A673 (cell line): Measurements from ENCODE around the gene CHCHD6. TPM values are rescaled to one million over a fixed set of nuclear protein-coding genes. Genes with fewer than 3 reads are reported as not detected.

Source experiments
- BruUV-seq: library from RNA; stranded (reverse); fragments of 400-500 nt; replicated peaks from 2 replicates; lab custom pipeline; 2021; lab: Mats Ljungman, UMichigan
- CTCF ChIA-PET: fragments of 300-600 bp; sonication (Branson Sonifier 250); formaldehyde crosslinking; loops from one replicate; lab custom pipeline; 2022; ENCODE audit warnings: antibody characterized with exemption; lab: Charles Lee
- POLR2A ChIA-PET: fragments of 300-600 bp; sonication (Branson Sonifier 250); formaldehyde crosslinking; loops from one replicate; lab custom pipeline; 2022; ENCODE audit warnings: antibody characterized with exemption; ENCODE audit not compliant: low non-redundant PET; lab: Charles Lee
- DNase-seq: peaks from one replicate; pipeline ENCODE4 v3.0.0-alpha.2; 2015; ENCODE audit warnings: low spot score
- H3K27ac ChIP-seq: fragments of 200-600 bp; sonication (generic); 2 replicates; pipeline ENCODE4 v1.5.1; 2016; ENCODE audit warnings: mixed run types, low read depth, mild to moderate bottlenecking, mixed read lengths, antibody characterized with exemption, low read length; ENCODE audit not compliant: poor library complexity, severe bottlenecking
- H3K27me3 ChIP-seq: fragments of 200-600 bp; sonication (generic); replicated peaks from 2 replicates; pipeline ENCODE4 v1.6.1; 2017; ENCODE audit warnings: mixed run types, low read depth, mild to moderate bottlenecking, mixed read lengths, antibody characterized with exemption, low read length; ENCODE audit not compliant: insufficient read depth, poor library complexity
- H3K36me3 ChIP-seq: fragments of 200-600 bp; sonication (generic); 2 replicates; pipeline ENCODE4 v1.6.1; 2016; ENCODE audit warnings: mixed run types, mild to moderate bottlenecking, mixed read lengths, antibody characterized with exemption, low read length; ENCODE audit not compliant: insufficient read depth, poor library complexity, severe bottlenecking
- H3K4me1 ChIP-seq: fragments of 200-600 bp; sonication (generic); 2 replicates; pipeline ENCODE4 v1.6.1; 2017; ENCODE audit warnings: mixed run types, mild to moderate bottlenecking, mixed read lengths, antibody characterized with exemption, low read length; ENCODE audit not compliant: insufficient read depth, poor library complexity, severe bottlenecking
- H3K4me3 ChIP-seq: fragments of 200-600 bp; sonication (generic); 2 replicates; pipeline ENCODE4 v1.5.1; 2016; ENCODE audit warnings: low read depth, mixed run types, mild to moderate bottlenecking, mixed read lengths, low read length; ENCODE audit not compliant: poor library complexity, severe bottlenecking
- H3K9me3 ChIP-seq: fragments of 200-600 bp; sonication (generic); 2 replicates; pipeline ENCODE4 v1.6.1; 2016; ENCODE audit warnings: mixed run types, low read depth, mild to moderate bottlenecking, mixed read lengths, antibody characterized with exemption, low read length; ENCODE audit not compliant: poor library complexity, severe bottlenecking
- EZH2 ChIP-seq: fragments of 200-600 bp; sonication (generic); IDR thresholded peaks from 2 replicates; pipeline ENCODE4 v1.6.1; 2017; ENCODE audit warnings: borderline replicate concordance, low read depth, mild to moderate bottlenecking, mixed read lengths, antibody characterized with exemption, low read length; ENCODE audit not compliant: poor library complexity, severe bottlenecking
- intact Hi-C: fragments of 100-400 bp; cut with micrococcal nuclease; formaldehyde crosslinking; loops from one replicate; pipeline ENCODE4 v1.10.0; 2022; ENCODE audit not compliant: unreplicated experiment
- total RNA-seq: library from RNA; stranded (reverse); gene quantifications from 2 replicates; pipeline ENCODE4 v1.2.3, GENCODE V29; 2021
- TF ChIP-seq, protein P1 (sequence below): fragments of 300-800, 200-600 bp; sonication (generic); conservative IDR thresholded peaks from 2 replicates; pipeline ENCODE4 v1.5.1; 2017; ENCODE audit warnings: low read depth, mild to moderate bottlenecking, antibody characterized with exemption, low read length, moderate library complexity, mixed read lengths

CHCHD6 gene
- total RNA-seq, 1 experiment from 2014 or later: 23.3 TPM

DNA sequence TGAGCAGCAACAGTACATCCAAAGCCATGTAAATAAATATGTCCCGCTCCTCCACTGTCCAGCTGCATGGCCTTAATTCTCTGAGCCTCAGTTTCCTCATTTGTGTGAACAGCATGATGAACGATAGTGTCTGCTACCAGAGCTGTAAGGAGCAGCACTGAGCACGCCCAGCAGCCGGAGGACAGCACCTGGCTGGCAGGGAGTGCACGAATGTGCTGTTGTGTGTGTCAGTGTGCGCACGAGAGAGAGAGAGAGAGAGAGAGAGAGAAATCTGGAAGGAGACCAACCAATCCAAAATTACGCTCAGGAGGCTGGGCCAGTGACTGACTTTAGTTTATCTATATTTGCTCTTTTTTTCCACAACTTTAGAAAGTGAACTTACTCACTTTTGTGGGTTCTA is 252.3 kb downstream of the CHCHD6 start:
- POLR2A ChIA-PET: no interaction called here
- Histone ChIP-seq H3K36me3 (no peaks in the 10 kb centered on the region), H3K9me3 (no peaks in the 10 kb centered on the region), H3K27ac (no peak overlapping the region), H3K4me3 (no peak overlapping the region), H3K27me3 (no peaks in the 10 kb centered on the region), H3K4me1 (no peaks in the 10 kb centered on the region)
- intact Hi-C loops: no loop called here
- BruUV-seq: no TSS peak
- TF ChIP-seq EZH2: no peak
- TF ChIP-seq, protein P1, sequence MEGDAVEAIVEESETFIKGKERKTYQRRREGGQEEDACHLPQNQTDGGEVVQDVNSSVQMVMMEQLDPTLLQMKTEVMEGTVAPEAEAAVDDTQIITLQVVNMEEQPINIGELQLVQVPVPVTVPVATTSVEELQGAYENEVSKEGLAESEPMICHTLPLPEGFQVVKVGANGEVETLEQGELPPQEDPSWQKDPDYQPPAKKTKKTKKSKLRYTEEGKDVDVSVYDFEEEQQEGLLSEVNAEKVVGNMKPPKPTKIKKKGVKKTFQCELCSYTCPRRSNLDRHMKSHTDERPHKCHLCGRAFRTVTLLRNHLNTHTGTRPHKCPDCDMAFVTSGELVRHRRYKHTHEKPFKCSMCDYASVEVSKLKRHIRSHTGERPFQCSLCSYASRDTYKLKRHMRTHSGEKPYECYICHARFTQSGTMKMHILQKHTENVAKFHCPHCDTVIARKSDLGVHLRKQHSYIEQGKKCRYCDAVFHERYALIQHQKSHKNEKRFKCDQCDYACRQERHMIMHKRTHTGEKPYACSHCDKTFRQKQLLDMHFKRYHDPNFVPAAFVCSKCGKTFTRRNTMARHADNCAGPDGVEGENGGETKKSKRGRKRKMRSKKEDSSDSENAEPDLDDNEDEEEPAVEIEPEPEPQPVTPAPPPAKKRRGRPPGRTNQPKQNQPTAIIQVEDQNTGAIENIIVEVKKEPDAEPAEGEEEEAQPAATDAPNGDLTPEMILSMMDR: no peak
- no peak for DNase-seq
- CTCF ChIA-PET: no interaction called here

DNA sequence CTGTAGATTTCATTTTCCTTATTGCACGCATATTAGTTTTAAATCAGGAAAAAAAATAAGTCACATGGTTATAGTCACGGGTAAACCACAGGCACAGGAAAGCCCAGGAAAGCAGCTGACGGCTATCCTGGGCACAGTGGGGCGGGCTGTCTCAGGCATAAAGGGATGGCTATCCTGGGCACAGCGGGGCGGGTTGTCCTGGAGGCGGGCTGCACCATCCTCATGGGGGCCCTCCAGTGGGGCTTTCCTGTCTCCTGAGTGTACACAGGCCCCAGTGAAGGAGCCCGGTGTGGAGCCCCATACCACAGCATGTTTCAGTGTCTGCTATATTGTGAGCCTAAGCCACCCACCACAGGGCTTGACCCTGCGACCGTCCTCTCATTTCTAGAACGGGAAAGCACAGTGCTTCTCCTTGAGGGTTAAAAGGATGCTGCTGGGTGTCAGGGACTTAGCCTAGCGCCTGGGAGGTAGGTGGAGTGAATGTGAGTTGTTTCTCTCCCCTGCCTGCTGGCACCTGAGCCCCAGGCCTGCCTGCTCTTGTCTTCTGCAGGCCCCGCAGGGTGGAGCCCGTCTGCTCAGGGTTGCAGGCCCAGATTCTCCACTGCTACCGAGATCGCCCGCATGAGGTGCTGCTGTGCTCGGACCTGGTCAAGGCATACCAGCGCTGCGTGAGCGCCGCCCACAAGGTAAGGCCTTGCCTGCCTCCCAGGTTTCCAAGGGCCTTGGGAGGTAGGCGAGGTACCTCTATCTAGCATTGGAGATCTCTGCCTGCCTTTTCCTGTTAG is 253.0 kb downstream of the CHCHD6 start:
- intact Hi-C loops: no loop called here
- ChIA-PET POLR2A (no interaction called here), CTCF (no interaction called here)

DNA sequence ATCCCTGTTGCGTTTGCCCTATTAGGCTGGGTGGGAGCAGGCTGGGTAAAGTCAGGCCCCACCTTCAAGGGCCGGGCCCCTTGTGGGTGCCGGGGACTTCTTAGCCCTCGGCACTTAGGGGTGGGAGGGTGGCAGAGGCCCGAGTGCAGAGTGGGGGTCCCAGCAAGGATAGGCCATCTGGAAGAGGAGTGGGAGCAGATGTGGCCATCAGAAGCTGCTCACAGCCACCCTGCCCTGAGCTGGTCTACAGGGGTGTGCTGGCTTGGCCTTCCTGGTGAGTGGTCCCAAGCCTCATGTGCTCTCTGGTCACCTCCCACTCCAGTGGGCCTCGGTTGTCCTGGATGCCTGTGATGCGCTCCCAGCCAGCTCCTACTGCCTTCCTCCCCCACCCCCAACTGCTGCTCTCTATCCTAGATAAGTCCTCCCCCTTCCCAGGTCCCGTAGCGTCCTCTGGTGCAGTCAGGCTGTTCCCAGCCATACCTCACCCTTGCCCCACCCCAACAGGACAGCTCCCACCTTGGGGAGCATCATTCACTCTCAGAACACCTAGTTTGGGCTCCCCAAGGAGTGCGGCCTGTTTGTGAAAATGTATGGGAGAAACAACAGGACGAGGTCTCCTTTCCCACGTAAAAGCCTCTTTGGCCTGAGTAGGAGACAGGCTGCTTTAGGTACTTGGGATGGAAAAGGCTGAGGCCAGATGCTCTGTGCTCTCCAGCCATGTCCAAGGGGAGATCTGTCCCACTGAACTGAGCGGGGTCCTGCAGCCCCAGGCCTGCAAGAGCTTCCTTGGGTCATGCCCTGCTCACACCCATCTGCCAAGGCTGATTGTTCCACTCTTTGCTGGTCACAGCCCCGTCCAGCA is 254.0 kb downstream of the CHCHD6 start:
- Histone ChIP-seq H3K27me3 (no peaks in the 10 kb centered on the region), H3K9me3 (no peaks in the 10 kb centered on the region), H3K27ac (no peak overlapping the region), H3K36me3 (no peaks in the 10 kb centered on the region), H3K4me3 (no peak overlapping the region), H3K4me1 (no peaks in the 10 kb centered on the region)
- ChIA-PET POLR2A (no interaction called here), CTCF (no interaction called here)
- intact Hi-C loops: no loop called here
- no peak for DNase-seq
- TF ChIP-seq EZH2: no peak
- TF ChIP-seq, protein P1: no peak
- no TSS peak for BruUV-seq

More for the DNA sequence above, 253.0 kb downstream of the CHCHD6 start:
- H3K4me3 ChIP-seq: no peak overlapping the region
- no peak for DNase-seq
- H3K9me3 ChIP-seq: no peaks in the 10 kb centered on the region
- no peak for TF ChIP-seq EZH2
- TF ChIP-seq, protein P1: no peak
- H3K27ac ChIP-seq: no peak overlapping the region
- no peaks in the 10 kb centered on the region for H3K4me1 ChIP-seq
- H3K27me3 ChIP-seq: no peaks in the 10 kb centered on the region
- BruUV-seq: no TSS peak
- H3K36me3 ChIP-seq: no peaks in the 10 kb centered on the region
